GM06990 (cell line): Measurements from ENCODE around the gene PLPPR5.

ENCODE experiments used
- DNase-seq: peaks from one replicate; pipeline ENCODE4 v3.0.0-alpha.2; 2011; ENCODE audit not compliant: insufficient read length; ENCODE audit errors: extremely low read depth
- H3K27me3 ChIP-seq: replicated peaks from 2 replicates; pipeline ENCODE4 v1.6.0; 2011; ENCODE audit warnings: low read length; ENCODE audit not compliant: control insufficient read depth, insufficient read depth
- H3K36me3 ChIP-seq: 2 replicates; pipeline ENCODE4 v1.5.1; 2011; ENCODE audit warnings: low read length; ENCODE audit not compliant: control insufficient read depth, insufficient read depth
- H3K4me3 ChIP-seq: replicated peaks from 2 replicates; pipeline ENCODE4 v1.5.1; 2011; ENCODE audit warnings: low read depth, mild to moderate bottlenecking, control low read depth, low read length
- TF ChIP-seq, protein P1 (sequence below): IDR thresholded peaks from 2 replicates; pipeline ENCODE4 v1.5.1; 2011; ENCODE audit warnings: low read length, control low read depth, mild to moderate bottlenecking, inconsistent platforms; ENCODE audit not compliant: insufficient read depth, poor library complexity, severe bottlenecking

Gene PLPPR5

DNA sequence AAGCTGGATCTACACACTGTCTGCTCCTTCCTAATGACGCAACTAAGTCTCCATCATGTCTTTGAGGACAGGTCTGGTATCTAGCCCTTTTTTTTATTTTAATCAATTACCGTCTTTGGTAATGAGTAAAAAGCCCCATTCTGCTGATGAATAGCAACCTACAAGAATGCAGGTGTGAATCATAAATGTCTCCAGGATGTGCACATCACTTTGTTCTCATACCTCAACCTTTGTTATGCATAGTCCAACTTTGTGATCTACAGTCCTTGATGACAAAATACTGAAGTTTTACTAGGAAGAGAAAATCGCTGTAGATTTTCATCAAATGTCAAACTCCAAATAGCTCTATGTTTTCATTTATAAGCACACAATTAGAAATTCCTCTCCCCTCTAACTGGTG lies 39.3 kb downstream of the PLPPR5 start:
- no peak for DNase-seq
- H3K4me3 ChIP-seq = no peak overlapping the region
- no peaks in the 10 kb centered on the region for H3K27me3 ChIP-seq
- TF ChIP-seq, protein P1, sequence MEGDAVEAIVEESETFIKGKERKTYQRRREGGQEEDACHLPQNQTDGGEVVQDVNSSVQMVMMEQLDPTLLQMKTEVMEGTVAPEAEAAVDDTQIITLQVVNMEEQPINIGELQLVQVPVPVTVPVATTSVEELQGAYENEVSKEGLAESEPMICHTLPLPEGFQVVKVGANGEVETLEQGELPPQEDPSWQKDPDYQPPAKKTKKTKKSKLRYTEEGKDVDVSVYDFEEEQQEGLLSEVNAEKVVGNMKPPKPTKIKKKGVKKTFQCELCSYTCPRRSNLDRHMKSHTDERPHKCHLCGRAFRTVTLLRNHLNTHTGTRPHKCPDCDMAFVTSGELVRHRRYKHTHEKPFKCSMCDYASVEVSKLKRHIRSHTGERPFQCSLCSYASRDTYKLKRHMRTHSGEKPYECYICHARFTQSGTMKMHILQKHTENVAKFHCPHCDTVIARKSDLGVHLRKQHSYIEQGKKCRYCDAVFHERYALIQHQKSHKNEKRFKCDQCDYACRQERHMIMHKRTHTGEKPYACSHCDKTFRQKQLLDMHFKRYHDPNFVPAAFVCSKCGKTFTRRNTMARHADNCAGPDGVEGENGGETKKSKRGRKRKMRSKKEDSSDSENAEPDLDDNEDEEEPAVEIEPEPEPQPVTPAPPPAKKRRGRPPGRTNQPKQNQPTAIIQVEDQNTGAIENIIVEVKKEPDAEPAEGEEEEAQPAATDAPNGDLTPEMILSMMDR = no peak
- no peaks in the 10 kb centered on the region for H3K36me3 ChIP-seq

DNA sequence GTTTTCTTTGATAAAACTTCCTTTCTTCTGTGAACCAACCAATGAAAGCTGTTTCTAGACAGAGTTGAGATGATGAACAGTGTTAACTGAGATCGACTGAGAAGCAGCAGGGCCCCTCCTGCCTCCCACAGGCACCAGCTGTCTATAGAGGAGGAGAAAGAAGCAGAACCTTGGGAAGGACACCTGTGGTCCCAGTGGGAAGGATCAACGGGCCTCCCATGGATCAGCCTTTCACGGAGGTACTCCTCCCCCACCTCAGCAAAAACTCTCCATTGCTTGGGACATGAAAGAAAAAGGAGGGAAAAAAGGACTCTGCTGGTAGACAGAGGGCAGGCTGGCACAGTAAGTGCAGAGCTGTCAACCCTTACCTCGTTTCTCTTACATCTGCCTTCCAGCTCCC lies 40.5 kb downstream of the PLPPR5 start:
- Histone ChIP-seq H3K4me3 (no peak overlapping the region), H3K36me3 (no peaks in the 10 kb centered on the region), H3K27me3 (no peaks in the 10 kb centered on the region)
- TF ChIP-seq, protein P1 = no peak
- no peak for DNase-seq

DNA sequence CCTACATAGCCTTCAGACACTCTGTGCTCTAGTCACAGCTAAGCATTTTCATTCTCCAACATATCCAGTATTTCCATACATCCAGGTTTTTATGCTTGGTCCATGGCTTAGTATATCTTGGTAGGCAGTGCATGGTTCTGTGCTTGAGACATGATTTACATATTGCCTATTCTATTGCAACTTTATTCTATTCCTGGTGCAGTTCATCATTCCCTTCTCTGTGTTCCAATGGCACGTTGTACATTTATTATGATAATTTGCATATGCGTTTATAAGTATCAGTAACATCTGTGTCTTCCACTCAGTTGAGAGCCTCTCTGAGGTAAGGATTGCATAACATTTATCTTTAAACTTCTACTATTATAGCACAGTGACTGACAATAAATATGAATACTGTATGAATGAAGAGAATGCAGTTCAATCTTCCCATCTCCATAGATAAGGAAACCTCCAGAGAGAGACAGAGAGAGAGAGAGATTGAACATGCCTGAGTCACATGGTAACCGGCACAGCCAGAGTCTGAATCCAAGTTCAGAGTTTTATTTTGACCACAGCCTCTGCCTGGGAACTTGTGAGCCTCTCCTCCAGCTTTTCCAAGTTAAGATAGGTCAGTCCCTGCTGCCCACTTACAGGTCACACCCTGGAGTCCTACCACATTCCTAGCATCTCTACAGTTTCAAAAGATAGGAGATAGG lies 41.5 kb downstream of the PLPPR5 start:
- TF ChIP-seq, protein P1 = no peak
- DNase-seq = no peak

DNA sequence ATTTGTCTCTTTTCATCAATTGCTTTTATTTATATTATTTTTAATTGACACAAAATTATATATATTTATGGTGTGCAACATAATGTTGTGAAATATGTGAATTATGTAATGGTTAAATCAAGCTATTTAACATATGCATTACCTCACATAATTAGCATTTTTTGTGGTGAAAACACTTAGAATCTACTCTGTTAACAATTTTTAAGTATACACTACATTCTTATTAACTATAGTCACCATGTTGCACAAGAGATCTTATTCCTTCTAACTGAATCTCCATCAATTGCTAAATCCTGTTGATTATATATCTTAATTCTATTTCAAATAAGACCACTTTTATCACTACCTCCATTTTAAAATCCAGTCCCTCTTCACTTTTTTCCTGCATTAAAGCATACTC lies 42.5 kb downstream of the PLPPR5 start:
- TF ChIP-seq, protein P1 = no peak
- H3K27me3 ChIP-seq = no peaks in the 10 kb centered on the region
- no peak for DNase-seq
- H3K4me3 ChIP-seq = no peak overlapping the region
- H3K36me3 ChIP-seq = no peaks in the 10 kb centered on the region

More for the DNA sequence above, 41.5 kb downstream of the PLPPR5 start:
- Histone ChIP-seq H3K27me3 (no peaks in the 10 kb centered on the region), H3K36me3 (no peaks in the 10 kb centered on the region), H3K4me3 (no peak overlapping the region)

DNA sequence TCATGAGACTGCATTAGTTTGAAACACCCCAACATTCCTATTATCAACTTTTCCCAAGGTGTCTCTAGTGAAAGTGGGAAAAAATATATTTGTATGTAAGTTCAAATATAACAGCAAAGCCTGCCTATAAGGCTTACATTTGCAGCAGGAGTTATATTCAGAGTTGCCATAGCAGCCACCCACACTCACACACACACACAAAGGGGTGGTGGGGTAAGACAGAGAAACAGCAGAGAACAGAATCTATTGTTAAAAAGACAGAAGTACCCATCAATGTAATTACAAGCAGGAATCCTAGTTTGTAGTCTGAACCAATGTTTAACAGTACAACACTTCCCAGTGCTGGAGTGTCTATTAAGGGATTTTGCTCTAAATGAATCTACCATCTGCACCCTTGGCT lies 55.0 kb downstream of the PLPPR5 start:
- Histone ChIP-seq H3K4me3 (no peak overlapping the region), H3K36me3 (no peaks in the 10 kb centered on the region), H3K27me3 (no peaks in the 10 kb centered on the region)
- TF ChIP-seq, protein P1 = no peak
- no peak for DNase-seq

DNA sequence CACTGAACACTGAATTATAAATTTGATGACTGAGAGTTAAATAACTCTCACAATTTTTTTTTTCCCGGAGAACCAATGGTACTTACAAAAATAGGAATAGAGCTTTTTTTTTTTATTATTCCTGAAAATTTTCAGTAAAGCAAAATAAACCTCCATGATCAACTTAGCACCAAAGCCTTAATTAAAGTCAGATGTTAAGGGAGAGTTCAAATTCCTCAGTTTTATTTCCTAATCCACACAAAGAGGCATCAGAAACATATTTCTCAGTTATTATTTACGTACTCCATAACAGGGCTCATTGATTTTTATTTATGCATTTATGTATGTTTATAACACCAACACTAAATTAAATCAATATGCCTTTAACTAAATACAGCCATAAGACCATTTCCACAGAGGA lies 55.5 kb downstream of the PLPPR5 start:
- Histone ChIP-seq H3K27me3 (no peaks in the 10 kb centered on the region), H3K36me3 (no peaks in the 10 kb centered on the region), H3K4me3 (no peak overlapping the region)
- no peak for DNase-seq
- TF ChIP-seq, protein P1 = no peak
